Ammon's horn (tissue), 1 donor: ENCODE measurements around the gene PRKD1.
"Not testable (repeated sequence)": the region's sequence is repeated elsewhere in the genome, so short reads cannot be mapped to it uniquely, and the experiment has no call there.

Source experiments
- DNase-seq: peaks from one replicate; pipeline ENCODE4 v3.0.0-alpha.2; 2016; ENCODE audit warnings: low spot score

PRKD1 gene

DNA sequence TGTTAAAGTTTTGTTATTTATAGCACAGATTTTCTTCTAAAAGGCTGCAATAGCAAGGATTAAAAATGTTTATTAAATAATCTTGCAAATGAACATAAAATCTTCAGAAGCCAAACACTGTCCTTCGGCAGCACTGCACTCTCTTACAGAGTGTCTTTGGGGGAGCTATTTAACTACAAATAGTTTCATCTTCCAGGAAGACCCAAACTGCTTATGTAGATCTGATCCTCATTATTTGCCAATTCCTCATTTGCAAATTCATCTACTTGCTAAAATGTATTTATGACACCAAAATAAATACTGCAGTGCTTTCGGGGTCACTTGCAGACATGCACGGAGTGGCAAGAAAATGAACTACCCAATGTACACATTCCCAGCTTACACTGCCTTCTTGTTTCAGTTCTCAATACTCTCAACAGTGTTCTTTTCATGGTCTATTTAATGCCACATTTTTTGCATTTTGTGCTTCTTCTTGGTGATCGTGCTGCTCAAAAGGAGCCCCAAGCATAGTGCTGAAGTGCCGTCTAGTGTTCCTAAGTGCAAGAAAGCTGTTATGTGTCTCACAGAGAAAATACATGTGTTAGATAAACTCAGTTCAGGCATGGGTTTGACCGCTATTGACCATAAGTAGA lies 128.1 kb downstream of the PRKD1 start:
- DNase-seq: peak; percentile 55

DNA sequence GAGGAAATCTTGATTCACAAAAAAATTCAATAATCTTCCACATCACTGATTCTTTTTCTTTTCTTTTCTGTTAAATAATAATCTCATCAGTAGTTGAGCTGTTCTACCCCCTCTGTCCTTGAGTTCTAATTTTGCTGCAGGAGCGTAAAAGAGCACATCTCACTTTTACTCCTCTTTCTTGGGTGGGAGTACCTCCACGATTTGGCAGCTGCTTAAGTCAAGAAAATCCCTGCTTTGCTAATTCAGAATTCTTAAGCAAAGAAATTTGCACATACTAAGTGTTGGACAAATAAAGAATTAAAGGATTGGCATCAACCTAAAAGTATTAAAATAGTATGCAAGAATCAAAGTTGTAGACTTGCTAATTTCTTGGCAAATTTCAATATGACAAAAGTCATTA lies 128.8 kb downstream of the PRKD1 start:
- DNase-seq: no peak

DNA sequence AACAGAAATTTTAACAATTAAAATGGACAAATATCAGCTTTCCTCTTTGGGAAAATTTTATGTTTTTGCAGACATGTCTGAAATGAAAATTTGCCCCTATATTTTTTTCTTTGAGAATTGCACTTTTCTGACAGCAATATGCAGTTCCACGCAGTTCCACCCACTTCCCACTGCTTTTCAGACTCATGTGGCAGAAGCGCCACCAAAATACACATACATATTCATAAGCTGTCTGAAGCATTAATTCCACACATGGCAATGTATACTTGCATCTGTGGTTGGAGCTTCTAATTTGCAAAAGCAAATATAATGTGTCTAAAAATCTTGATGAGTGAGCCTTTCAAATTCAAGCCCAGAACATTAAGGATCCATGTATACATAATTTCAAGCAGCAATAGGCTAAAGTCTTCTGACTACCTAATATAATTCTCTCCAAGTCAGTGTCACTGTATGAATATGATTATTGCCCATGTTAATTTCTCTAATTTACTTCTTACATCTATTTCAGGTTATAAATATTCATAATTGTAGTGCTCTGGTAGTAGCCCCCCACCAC lies 129.5 kb downstream of the PRKD1 start:
- no peak for DNase-seq

DNA sequence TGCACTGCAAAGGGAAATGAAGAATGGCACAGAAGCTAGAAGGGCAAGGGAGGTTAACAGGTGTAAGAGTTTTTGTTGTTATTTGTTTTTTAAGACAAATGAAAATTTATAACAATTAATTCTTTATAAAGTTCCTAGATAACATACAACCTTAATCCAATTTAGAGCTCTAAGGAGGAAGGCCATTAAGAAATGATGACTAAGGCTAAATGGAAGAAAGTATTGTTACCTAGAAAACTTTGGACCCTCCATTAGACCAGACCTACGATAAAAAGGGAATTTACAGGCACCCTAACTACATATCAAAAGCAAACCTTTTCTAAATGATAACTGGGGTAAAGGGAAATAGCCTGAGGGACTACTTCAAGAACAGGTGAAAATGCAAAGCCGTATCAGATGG lies 130.8 kb downstream of the PRKD1 start:
- no peak for DNase-seq

DNA sequence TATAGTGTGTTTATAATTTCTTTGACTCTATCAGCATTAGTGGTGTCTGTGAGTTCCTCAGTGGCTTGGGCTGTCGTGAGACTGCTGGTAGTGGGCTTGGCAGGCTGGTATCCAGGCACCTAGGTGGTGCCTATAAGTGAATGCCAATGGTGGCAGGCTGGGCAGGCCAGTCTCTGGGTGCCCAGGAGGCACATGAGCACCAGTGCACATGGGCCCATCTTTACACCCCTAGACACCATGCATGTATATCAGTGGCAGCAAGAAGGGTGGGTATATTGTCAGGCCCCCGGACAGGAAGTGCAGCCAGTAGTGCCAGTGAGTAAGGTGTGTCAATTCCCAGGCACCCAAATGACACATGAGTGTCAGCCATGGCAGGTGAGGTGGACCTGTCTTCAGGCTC lies 138.2 kb downstream of the PRKD1 start:
- no peak for DNase-seq

DNA sequence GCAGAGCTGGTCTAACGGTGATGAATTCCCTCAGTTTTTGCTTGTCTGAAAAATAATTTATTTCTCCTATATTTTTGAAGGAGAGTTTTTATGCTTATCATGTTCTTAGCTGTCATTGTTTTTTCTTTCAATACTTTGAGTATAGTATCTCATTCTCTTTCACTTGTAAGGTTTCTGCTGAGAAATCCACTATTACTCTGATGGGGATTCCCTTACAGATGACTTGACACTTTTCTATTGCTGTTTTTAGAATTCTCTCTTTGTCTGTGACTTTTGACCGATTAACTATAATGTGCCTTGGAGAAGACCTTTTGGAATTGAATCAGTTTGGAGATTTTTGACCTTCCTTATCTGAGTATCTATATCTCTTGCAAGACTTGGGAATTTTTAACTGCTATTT lies 139.6 kb downstream of the PRKD1 start:
- DNase-seq: no peak

DNA sequence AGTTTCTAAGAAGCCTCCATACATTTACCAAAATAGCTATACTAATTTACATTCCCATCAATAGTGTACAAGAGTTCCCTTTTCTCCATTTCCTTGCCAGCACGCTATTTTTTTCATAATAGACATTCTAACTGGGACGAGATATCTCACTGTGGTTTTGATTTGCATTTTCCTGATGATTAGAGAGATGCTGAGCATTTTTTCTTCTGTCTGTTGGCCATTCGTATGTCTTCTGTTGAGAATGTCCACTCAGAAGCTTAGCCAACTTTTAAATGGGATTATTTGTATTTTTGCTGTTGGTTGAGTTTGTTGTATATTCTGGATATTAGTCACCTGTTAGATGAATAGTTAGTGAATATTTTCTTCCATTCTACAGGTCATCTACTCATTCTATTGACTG lies 144.1 kb downstream of the PRKD1 start:
- DNase-seq: no peak

DNA sequence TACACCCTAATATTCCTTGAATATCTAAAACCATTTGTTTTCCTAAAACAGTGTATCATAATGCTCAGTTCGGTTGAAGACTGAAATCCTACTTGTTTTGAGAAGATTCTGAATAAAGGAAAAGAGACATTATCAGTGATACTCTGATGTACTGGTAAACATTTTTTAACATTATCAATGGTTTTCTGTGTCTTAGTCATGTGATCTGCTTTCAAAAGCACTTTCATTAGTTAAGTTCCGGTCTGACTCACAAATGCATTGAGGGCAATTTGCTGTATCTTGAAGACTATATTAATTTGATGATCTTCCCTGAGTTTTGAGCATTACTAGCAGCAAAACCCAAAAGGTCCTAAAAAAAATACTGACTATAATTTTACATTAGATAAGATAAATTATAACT lies 145.6 kb downstream of the PRKD1 start:
- DNase-seq: no peak

DNA sequence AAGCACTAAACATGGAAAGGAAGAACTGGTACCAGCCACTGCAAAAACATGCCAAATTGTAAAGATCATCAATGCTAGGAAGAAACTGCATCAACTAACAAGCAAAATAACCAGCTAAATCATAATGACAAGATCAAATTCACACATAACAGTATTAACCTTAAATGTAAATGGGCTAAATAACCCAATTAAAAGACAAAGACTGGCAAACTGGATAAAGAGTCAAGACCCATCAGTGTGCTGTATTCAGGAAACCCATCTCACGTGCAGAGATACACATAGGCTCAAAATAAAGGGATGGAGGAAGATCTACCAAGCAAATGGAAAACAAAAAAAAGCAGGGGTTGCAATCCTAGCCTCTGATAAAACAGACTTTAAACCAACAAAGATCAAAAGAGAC lies 150.5 kb downstream of the PRKD1 start:
- not testable (repeated sequence) for DNase-seq

DNA sequence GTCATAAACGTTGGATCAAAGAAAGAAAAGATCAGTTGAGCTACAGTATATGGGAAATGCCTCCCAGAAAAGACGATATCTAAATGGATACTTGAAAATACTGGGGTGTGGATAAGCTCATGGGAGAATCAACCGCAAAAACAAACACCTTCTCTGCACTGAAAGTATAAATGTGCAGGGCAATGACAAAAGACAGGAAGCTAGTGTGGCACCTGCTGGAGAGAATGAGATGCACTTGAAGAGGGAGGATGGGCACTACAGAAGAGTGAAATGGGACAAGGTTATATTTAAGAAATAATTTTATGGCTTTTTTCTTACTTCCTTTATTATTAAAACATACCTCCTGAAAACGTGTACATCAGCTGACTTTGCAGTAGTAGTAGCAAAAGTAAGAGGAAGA lies 153.7 kb downstream of the PRKD1 start:
- DNase-seq: no peak

DNA sequence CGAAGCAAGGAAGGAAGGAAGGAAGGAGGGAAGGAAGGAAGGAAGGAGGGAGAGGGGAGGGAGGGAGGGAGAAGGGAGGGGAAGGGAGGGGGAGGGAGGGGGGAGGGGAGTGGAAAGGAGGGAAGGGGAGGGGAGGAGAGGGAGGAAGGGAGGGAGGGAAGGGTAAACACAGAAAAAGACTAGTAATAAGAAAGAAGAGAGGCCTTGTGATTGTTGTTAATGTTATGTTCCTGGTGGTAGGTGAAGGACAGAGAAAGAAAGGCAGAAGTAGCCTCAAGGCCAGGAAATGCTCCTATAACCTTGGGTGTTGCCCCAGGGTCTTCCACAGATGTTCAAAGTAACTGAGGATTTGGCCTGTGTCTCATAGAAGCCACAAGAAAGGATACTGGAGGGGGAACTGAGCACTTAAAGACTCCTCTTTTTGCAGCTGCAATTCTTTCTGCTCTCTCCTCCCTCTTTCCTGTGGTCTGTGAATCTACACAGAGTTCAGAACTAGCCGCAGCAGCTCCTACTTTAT lies 164.2 kb downstream of the PRKD1 start:
- DNase-seq: no peak

DNA sequence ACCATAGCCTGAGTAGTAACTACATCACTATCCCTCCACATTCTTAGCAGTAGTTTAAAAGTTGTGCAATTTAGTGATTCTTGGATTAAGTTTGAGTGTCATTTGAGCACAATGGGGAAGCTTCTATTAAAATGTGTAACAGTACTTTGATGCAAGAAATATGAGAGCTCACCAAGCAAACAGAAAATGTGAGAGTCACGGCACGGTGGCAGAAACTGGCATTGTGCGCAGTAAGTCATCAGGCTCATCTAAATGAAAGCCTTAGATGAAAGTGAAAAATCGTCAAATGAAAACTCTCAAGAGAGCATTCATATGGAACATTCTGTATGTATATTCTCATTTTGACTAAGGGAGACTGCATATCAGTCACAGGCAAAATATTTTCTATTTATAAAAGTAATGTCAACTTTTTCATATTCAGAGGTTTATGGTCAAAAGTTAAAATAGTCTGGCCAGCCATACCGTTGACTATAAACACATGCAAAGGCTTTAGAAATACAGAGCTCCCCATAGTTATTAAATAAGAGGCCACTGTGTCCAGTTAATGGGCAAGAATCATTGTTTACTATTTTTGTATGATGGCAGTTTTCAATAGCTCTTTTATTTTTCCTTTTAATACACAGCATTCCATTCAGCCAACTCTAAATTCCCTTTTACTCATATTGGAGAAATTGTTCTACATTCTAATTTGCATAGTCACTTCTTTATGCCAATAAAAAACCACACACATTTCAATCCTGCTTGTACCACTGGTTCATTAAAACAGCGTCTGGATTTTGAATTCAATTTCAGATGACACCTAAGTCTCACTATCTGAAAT lies 167.9 kb downstream of the PRKD1 start:
- DNase-seq: no peak

DNA sequence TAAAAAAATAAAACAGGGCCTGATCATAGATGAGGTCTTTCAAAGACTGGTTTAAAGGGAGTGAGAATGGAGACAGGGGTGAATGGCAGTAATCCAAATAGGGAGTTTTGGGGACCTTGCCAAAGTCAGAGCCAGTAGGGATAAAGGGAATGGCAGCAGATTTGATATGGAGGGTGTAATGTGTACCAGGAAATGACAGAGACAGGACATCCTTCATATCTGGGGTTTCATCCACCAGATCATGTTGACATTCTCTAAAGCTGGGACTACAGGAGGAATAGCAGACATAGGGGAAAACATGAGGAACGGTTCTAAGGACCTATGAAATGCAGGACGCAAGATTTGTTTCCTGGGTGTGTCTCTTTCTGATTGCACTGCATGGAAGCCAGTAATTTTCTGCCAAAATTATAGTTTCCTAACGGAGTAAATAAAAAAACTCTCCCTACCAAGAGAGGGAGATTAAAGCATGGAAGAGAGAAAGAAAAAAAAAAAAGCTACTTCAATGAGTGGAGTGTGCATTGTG lies 169.9 kb downstream of the PRKD1 start:
- no peak for DNase-seq

DNA sequence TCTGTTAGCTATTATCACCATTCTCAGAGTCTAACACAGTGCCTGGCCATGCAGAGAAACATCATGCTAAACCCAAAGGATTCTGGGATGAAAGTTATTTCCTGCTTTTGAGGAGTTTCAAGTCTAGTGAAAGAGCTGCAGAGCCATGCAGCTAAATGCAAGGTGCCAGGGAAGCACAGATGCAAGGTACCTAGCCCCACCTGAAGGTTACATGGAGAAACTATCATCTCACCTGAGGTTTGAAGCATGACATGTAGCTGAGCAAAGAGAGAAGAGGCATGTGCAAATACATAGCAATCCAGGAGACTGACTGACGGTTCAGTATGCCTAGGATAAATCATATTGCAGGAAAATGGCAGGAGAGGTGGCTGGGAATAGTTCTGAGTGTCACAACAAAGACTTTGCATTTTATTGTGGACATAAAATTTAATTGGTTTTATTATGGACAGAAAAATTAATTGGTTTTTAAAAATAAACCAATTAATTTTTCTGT lies 170.4 kb downstream of the PRKD1 start:
- DNase-seq: no peak

DNA sequence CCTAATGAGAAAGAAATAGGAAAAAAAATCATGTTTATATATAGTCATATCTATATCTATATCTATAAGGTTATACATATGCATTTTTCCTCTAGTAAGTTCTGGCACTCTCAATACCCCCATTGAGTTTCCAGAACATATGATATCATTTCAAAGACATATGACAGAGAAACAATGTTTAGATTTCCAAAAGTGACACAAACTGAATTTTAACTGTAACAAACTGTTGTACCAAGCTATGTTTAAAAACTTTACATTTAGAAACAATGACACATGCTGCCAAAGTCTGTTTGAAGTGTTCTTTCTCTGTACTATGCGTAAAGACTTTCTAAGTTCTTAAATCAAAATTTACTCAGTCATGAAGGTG lies 171.6 kb downstream of the PRKD1 start:
- DNase-seq: no peak

DNA sequence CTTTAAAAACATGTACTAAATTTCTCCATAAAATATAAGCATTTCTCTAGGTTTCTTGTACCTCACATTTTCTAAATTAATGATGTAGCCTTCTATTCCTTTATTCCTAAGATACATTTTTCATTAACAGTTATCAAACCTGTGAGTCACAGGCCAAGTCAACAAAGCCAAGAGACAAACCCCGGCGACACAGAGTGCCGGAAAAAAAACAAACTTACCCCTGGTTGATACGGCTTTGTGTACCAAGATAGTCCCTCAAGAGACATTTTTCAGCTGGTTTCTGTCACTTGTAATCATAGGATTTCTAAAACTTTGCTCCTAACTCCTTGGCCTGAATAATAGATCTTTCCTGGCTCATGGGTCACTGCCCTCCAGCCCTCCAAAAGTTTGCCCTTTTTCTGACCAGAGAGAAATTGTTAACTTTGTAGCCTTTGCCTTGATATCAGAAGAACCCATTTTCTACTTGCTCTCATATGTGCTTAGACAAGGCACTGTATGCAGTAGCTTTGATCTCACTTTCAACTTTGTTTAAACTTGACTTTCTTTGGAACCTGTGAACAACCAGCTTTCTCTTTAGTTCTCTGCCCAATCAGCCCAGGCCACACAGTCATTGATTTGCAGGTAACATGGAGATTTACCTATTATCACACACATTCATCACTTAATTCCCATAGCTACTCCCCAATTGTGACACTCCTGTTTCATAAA lies 172.2 kb downstream of the PRKD1 start:
- DNase-seq: no peak

DNA sequence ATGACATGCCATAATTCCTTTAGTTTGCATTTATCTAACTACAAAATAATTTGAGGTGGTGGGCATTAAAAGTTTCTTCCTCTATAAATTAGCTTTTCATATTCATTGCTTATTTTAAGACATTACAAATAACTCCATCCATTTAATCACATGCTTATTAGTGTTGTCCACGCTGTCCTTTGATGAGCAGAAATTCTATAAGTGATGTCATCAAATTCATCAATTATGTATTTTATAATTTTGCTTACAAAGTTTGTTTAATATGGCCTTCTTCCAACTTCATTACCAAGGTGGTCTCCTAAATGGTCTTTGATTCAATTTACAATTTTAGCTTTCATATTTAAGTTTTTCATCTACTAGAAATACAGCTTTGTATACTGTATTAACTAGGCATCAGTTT lies 173.5 kb downstream of the PRKD1 start:
- no peak for DNase-seq

DNA sequence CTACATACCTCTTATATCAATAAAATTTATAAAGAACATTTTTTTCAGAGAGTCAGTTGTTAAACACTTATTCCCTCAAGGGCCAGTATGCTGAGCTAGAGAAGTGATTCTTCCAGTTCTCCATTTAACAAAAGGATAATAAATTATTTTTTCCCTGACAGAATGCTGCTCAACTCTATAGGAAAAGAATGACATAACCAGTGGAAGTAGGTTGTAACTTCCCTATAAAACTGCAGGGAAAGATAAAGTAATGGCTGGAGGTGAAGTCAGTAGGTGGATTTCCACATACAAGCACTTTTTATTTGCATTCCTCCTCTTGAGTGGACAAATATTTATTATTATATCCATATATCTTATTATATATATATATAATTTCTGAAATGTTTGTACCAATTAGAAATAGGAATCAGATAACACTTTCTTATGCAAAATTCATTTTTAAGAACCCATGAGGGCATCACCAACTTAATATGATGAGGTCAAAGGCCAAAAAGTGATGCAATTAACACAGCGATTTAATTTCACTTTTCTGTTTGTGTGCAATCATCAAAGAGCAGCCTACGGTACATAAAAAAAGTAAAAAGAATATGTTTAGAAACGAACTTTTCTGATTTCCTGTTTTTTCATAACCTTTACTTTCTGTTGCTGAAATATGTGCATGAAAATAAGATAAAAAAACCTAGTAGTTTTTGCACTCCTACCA lies 175.3 kb downstream of the PRKD1 start:
- no peak for DNase-seq

DNA sequence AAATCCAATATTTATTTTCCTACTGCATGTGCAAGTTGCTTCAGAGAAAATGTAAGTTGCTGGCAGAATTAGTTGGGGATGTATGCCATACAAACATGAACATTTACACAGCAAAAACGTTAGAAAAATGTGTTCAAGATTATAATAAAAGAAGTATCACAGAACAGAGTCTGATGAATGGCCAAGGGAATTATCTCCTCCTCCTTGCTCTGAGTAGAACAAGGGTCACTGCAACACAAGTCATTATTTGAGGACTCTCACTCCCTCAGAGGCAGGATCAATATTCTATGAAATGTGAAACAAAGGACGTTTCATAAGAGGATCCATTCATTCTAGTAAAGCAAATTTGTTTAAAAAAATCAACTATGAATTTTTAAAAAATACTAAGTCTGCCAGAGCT lies 177.8 kb downstream of the PRKD1 start:
- no peak for DNase-seq

DNA sequence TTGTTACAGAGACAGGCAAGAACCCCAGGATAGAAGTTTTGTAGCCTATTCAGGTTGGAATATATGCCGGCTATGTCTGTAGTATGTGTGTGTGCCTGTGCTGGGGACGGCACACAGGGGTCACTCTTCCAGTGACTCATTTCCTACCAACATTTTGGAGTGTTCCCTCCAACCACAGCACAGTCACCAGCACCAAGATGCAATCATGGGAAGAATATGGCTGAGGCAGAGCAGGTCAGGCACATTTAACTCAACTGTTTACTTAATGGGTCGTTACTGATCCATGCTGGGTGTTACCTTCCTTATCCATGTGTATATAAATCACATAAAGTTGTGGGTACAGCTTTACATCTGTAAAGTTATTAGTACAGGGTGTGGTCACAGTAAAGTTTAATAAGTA lies 178.3 kb downstream of the PRKD1 start:
- no peak for DNase-seq

DNA sequence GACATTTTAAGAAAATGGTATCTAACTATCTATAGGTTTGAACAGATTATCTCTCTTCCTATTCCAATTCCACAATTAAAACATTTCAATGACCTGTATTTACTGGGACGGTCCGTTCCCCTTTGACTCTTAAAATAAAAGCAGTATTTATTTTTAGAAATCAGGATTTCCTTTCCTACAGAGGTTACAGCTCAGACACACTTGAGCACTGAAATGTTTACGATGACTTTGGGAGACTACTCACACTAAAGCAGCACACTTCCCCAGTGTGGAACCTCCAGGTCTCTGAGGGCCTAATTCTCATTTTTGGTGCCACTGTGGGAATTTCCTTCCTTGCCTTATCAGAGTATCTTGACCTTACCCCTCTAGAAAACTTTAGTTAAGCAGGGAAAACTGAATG lies 181.8 kb downstream of the PRKD1 start:
- DNase-seq: no peak

DNA sequence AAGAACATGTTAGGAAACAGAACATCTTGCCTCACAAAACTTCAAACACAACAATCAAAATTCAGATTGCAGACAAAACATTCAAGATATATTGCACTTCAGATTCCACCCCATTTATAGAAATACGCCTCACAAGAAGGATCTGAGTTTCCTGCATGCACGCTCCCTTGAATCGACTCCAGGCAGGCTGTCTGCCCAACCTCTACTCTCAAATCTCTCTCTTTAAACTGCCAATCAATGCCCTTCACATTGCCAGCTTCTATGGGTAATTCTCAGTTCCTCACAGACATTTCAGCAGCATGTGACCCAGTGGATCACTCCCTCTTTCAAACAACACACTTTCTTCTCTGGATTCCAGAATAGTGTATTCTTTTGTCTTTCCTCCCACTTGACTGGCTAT lies 184.1 kb downstream of the PRKD1 start:
- peak; percentile 45 for DNase-seq
